OCI-LY7 (cell line): ENCODE data around the gene SKIDA1.

Source experiments
- EZH2phosphoT487 ChIP-seq: fragments of 200-600 bp; sonication (generic); IDR thresholded peaks from 2 replicates; pipeline ENCODE4 v1.6.1; 2018; ENCODE audit warnings: low read depth, borderline replicate concordance, mild to moderate bottlenecking, mixed run types, antibody characterized with exemption, low read length, moderate library complexity, mixed read lengths
- TF ChIP-seq, protein P1 (sequence below): fragments of 200-600 bp; sonication (generic); conservative IDR thresholded peaks from 2 replicates; pipeline ENCODE4 v1.5.1; 2014; ENCODE audit warnings: mild to moderate bottlenecking, antibody characterized with exemption, low read length, moderate library complexity, mixed read lengths

DNA sequence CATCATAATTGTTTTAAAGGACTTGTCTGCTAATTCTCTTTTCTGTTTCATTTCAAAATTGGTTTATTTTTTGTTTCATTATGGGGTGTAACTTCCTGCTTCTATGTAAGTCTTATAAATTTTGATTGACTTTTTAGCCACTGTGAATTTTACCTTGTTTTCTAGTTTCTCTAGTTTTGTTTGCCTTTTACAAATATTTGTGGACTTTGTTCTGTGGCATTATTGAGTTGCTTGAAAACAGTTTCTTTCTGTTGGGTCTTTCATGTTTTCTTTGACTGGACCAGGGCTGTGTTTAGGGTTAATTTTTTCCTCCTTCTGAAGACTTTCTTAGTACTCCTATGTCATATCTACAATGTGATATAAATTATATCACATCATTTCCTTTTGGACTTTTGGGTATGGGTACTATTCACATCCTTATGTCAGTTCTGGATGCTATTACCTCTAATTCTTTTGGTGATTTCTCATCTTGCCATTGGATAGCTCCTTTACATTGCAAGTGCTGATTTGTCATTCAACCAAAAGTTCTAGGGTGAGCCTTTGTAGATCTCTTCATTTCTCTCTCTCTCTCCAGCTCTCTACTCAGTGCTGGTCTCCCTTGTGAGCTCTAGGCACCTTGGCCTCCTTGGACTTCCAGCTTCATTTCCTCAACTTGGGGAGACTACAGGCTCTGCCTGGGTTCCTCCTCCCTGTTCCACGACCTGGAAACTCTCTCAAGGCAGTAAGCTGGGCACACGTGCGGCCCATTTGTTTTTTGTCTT lies 45.5 kb upstream of the SKIDA1 start:
- TF ChIP-seq, protein P1, sequence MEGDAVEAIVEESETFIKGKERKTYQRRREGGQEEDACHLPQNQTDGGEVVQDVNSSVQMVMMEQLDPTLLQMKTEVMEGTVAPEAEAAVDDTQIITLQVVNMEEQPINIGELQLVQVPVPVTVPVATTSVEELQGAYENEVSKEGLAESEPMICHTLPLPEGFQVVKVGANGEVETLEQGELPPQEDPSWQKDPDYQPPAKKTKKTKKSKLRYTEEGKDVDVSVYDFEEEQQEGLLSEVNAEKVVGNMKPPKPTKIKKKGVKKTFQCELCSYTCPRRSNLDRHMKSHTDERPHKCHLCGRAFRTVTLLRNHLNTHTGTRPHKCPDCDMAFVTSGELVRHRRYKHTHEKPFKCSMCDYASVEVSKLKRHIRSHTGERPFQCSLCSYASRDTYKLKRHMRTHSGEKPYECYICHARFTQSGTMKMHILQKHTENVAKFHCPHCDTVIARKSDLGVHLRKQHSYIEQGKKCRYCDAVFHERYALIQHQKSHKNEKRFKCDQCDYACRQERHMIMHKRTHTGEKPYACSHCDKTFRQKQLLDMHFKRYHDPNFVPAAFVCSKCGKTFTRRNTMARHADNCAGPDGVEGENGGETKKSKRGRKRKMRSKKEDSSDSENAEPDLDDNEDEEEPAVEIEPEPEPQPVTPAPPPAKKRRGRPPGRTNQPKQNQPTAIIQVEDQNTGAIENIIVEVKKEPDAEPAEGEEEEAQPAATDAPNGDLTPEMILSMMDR: no peak
- TF ChIP-seq EZH2phosphoT487: no peak
